Measurements from ENCODE around the gene KDF1. TPM values are rescaled to one million over a fixed set of nuclear protein-coding genes. Genes with fewer than 3 reads are reported as not detected.
A peak's percentile ranks its signal among the peaks of the same experiment; 100 is the strongest.

KDF1 gene
- total RNA-seq, 4 donors from 2014 or later = 13.2 to 40.1 (median 31.8) TPM

DNA sequence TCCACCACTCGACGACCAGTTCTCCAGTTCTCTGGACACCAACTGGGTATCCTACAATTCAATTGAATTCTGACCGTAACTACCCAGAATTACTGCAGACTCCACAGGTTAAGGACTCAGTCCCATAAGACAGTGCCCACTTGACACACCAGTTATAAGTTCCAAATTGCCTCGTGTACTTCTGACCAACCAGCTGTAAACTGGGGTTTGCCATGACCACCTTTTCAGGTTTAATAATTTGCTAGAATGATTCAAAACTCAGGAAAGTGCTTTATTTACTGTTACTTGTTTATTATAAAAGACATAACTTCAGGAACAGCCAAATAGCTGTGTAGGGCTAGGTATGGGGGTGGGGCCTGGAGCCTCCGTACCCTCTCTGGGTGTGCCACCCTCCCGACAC lies 23.4 kb downstream of the KDF1 start:
- Histone ChIP-seq H3K27me3 (no peaks in the 10 kb centered on the region), H3K27ac (no peak overlapping the region), H3K36me3 (peaks cover 0 to 56% (median 3%) of the 10 kb centered on the region in 3 donors), H3K4me1 (no peaks in the 10 kb centered on the region), H3K4me3 (no peak overlapping the region), H3K9me3 (no peaks in the 10 kb centered on the region)
- no peak for TF ChIP-seq POLR2A (IDR thresholded peaks at IDR 0.05)
- DNase-seq = no peak

DNA sequence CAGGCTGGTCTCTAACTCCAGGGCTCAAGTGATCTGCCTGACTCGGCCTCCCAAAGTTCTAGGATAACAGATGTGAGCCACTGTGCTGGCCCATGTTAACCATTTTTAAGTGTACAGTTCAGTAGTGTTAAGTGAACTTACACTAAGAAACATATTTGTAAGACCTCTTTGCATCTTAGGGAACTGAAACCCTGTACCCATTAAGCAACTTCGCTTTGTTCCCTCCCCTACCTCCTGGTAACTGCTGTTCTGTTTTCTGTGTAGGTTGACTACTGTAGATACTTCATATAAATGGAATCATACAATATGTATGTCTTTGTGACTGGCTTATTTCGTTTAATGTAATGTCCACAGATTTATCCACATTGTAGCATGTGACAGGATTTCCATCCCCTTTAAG lies 27.7 kb downstream of the KDF1 start:
- H3K9me3 ChIP-seq = no peaks in the 10 kb centered on the region
- TF ChIP-seq POLR2A (IDR thresholded peaks at IDR 0.05) = no peak
- TF ChIP-seq, protein P1, sequence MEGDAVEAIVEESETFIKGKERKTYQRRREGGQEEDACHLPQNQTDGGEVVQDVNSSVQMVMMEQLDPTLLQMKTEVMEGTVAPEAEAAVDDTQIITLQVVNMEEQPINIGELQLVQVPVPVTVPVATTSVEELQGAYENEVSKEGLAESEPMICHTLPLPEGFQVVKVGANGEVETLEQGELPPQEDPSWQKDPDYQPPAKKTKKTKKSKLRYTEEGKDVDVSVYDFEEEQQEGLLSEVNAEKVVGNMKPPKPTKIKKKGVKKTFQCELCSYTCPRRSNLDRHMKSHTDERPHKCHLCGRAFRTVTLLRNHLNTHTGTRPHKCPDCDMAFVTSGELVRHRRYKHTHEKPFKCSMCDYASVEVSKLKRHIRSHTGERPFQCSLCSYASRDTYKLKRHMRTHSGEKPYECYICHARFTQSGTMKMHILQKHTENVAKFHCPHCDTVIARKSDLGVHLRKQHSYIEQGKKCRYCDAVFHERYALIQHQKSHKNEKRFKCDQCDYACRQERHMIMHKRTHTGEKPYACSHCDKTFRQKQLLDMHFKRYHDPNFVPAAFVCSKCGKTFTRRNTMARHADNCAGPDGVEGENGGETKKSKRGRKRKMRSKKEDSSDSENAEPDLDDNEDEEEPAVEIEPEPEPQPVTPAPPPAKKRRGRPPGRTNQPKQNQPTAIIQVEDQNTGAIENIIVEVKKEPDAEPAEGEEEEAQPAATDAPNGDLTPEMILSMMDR (IDR thresholded peaks at IDR 0.05) = no peak
- H3K27ac ChIP-seq = no peak overlapping the region
- peaks cover 0 to 47% (median 0%) of the 10 kb centered on the region in 3 donors for H3K36me3 ChIP-seq
- no peak overlapping the region for H3K4me3 ChIP-seq
- no peak for DNase-seq
- H3K4me1 ChIP-seq = no peaks in the 10 kb centered on the region
- H3K27me3 ChIP-seq = no peaks in the 10 kb centered on the region

DNA sequence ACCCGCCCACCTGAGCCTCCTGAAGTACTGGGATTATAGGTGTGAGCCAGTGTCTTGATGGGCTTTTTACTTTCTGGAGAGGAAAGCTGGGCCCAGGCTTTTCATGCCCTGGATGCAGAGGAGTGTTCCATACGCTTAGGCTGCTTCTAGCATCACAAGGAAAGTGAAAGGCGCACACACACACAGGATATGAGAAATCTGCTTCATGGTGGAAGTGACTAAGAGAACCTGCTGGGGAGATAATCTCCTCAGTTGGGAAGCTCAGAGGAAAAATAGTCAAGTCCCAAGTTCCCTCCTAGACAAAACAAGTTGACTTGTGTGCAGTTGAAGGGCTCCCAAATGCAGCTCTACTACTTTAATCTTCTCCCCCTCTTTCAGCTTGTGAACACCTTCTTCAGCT lies 36.6 kb downstream of the KDF1 start:
- H3K27me3 ChIP-seq = no peaks in the 10 kb centered on the region
- H3K4me1 ChIP-seq = peaks cover 0 to 17% (median 7%) of the 10 kb centered on the region in 4 donors
- no peak overlapping the region for H3K27ac ChIP-seq
- peaks cover 0 to 40% (median 0%) of the 10 kb centered on the region in 3 donors for H3K36me3 ChIP-seq
- no peak for DNase-seq
- H3K4me3 ChIP-seq = no peak overlapping the region
- TF ChIP-seq, protein P1 (IDR thresholded peaks at IDR 0.05) = no peak
- TF ChIP-seq POLR2A (IDR thresholded peaks at IDR 0.05) = no peak
- H3K9me3 ChIP-seq = no peaks in the 10 kb centered on the region

GRCh38 chr1:26922901-26923300 lies 37.4 kb downstream of the KDF1 start:
- H3K27ac ChIP-seq = no peak overlapping the region

DNA sequence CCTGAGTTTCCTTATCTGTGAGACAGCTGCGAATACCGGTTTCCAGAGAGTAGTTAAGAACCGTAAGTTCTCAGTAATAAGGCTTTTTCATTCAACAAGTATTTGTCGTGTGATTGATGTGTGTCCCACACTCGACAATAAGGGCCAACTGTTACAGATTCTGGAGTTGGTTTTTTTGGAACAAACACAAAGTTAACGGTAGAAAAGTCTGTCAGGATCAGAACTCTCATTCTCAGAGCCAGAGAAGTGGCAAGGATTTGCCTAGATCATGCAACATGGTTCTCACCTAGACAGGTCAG lies 37.9 kb downstream of the KDF1 start:
- H3K36me3 ChIP-seq = peaks cover 0 to 35% (median 0%) of the 10 kb centered on the region in 3 donors
- no peak for DNase-seq
- TF ChIP-seq, protein P1 (IDR thresholded peaks at IDR 0.05) = no peak
- TF ChIP-seq POLR2A (IDR thresholded peaks at IDR 0.05) = no peak
- peaks cover 0 to 17% (median 7%) of the 10 kb centered on the region in 4 donors for H3K4me1 ChIP-seq
- H3K9me3 ChIP-seq = no peaks in the 10 kb centered on the region
- H3K27me3 ChIP-seq = no peaks in the 10 kb centered on the region
- peak overlapping the region in 2 of 4 donors; percentile 83 to 91 for H3K27ac ChIP-seq
- H3K4me3 ChIP-seq = peak overlapping the region; percentile 73 to 96 (median 94)

More at GRCh38 chr1:26922901-26923300, 37.4 kb downstream of the KDF1 start:
- no peak for DNase-seq
- H3K4me3 ChIP-seq = peak overlapping the region in 2 of 4 donors; percentile 92 to 96
- TF ChIP-seq, protein P1 (IDR thresholded peaks at IDR 0.05) = no peak
- TF ChIP-seq POLR2A (IDR thresholded peaks at IDR 0.05) = no peak
- H3K36me3 ChIP-seq = peaks cover 0 to 39% (median 0%) of the 10 kb centered on the region in 3 donors
- peaks cover 0 to 17% (median 7%) of the 10 kb centered on the region in 4 donors for H3K4me1 ChIP-seq
- H3K27me3 ChIP-seq = no peaks in the 10 kb centered on the region
- no peaks in the 10 kb centered on the region for H3K9me3 ChIP-seq

DNA sequence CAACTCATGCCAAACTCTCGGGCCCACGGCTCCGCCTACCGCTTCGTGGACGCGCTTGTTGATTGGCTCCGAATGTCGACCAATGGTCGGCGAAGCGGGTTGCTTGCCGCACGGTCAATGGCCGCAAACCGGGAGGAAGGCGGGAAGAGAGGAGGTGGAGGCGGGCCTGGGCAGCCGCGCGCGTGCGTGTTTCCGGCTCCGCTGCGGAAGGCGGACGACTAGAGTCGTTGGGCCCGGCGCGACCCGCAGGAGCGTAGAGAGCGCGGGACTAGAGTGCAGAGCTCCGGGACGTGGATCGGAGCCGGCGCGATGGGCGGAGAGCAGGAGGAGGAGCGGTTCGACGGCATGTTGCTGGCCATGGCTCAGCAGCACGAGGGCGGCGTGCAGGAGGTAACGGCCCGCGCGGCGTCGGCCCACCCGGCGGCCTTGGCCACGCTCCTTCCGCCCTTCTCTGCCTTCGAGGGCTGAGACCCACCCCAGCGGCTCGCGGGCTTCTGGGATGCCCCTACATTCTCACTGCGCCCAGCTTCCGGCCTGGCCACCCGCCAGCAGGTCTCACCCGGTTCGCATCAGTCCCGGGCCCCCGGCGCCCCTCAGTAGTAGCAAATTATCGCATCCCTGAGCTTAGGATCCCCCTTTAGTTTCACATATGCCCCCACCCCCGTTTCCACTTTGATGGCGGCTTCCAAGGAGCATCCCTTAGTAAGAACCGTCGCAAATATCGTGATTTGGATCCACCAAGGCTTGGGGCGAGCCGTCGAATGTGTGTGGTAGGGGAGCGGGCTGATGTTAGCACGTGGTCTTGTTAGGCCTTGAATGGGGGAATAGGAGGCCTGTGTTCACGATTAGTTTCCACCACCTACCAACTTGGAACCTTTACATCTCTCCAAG lies 38.5 kb downstream of the KDF1 start, which contains the start of gene NUDC:
Gene NUDC (plus strand): TSS at position 204 of the 891 bp plus-strand sequence. CDS start 106 bp downstream, at position 310.
- H3K4me3 ChIP-seq = peak within 1 kb of the TSS; percentile 73 to 96 (median 94)
- H3K27ac ChIP-seq = peak within 1 kb of the TSS; percentile 83 to 91 (median 87)
- H3K4me1 ChIP-seq = peaks cover 0 to 17% (median 7%) of the 10 kb centered on the region in 4 donors
- H3K9me3 ChIP-seq = no peaks in the 10 kb centered on the region
- H3K27me3 ChIP-seq = no peaks in the 10 kb centered on the region
- peak; percentile 94 to 98 (median 98) for DNase-seq
- H3K36me3 ChIP-seq = peaks cover 0 to 32% (median 0%) of the 10 kb centered on the region in 3 donors
- TF ChIP-seq, protein P1 (IDR thresholded peaks at IDR 0.05) = no peak
- peak; percentile 85 for TF ChIP-seq POLR2A (IDR thresholded peaks at IDR 0.05)
